ENCODE measurements around the gene LRRC3C.

Gene LRRC3C

DNA sequence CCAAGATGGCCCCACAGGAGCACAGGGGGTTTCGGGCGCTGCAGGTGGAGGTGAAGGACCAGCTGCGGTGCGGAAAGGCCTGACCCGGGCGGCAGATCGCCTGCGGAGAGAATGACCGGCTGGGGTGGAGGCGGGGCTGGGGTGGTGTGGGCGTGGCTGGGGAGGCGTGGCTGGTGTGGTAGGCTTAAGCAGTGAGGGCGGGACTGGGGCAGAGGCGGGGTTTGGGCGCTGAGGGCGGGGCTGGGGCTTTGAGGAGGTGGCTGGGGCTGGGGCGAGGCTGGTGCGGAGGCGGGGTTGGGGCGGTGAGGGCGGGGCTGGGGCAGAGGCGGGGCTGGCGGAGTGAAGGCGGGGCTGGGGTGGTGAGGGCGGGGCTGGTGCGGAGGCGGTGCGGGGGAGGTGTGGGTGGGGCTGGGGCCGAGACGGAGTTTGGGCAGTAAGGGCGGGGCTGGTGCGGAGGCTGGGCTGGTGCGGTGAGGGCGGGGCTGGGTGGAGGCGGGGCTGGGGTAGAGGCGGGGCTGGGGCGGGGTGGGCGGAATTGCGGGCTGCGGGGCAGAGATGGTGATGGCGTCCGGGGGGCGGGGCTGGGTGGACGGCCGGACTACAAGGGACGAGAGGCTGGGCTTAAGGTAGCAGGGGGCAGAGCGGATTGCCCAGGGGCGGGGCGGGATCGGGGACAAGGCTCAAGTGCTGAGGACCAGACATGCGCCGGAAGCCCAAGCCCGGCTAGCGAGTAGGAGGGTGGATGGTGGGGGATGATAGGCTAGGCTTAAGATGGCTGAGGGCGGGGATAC is 25.3 kb downstream of the LRRC3C start:
- POLR2A ChIA-PET, result interaction anchor here (1.1 kb wide), 1 partner anchor 315 kb away, joined by 3 read pairs; no protein-coding TSS in a partner anchor
- CTCF ChIA-PET, result interaction anchor here (1.1 to 4.2 kb wide), 4 partner anchors 13 to 160 kb away, joined by 3 to 16 read pairs (median 4); partner anchors contain the start of gene PSMD3
- TF ChIP-seq, protein P1, sequence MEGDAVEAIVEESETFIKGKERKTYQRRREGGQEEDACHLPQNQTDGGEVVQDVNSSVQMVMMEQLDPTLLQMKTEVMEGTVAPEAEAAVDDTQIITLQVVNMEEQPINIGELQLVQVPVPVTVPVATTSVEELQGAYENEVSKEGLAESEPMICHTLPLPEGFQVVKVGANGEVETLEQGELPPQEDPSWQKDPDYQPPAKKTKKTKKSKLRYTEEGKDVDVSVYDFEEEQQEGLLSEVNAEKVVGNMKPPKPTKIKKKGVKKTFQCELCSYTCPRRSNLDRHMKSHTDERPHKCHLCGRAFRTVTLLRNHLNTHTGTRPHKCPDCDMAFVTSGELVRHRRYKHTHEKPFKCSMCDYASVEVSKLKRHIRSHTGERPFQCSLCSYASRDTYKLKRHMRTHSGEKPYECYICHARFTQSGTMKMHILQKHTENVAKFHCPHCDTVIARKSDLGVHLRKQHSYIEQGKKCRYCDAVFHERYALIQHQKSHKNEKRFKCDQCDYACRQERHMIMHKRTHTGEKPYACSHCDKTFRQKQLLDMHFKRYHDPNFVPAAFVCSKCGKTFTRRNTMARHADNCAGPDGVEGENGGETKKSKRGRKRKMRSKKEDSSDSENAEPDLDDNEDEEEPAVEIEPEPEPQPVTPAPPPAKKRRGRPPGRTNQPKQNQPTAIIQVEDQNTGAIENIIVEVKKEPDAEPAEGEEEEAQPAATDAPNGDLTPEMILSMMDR (IDR thresholded peaks at IDR 0.05; ENCODE audit: control extremely low read depth, extremely low read depth, low read depth, missing control alignments), result no peak
- peak; percentile 98 for DNase-seq (ENCODE audit: extremely low spot score)

- ChIA-PET CTCF (interaction anchor here (1.1 to 4.2 kb wide), 3 partner anchors 13 to 159 kb away, joined by 3 to 16 read pairs (median 6); partner anchors contain the start of gene PSMD3), POLR2A (interaction anchor here (1.1 kb wide), 1 partner anchor 316 kb away, joined by 3 read pairs; no protein-coding TSS in a partner anchor)
- DNase-seq (ENCODE audit: extremely low spot score), result no peak
- TF ChIP-seq, protein P1 (IDR thresholded peaks at IDR 0.05; ENCODE audit: control extremely low read depth, extremely low read depth, low read depth, missing control alignments), result no peak
Measured at GRCh38 chr17:39953471-39953888, 25.9 kb downstream of the LRRC3C start.

GRCh38 chr17:39954876-39955275 is 27.3 kb downstream of the LRRC3C start:
- CTCF ChIA-PET, result interaction anchor here (0.6 to 4.2 kb wide), 6 partner anchors 9 to 333 kb away, joined by 3 to 16 read pairs (median 4); partner anchors contain the start of gene PSMD3
- TF ChIP-seq, protein P1 (IDR thresholded peaks at IDR 0.05; ENCODE audit: control extremely low read depth, extremely low read depth, low read depth, missing control alignments), result no peak
- no peak for DNase-seq (ENCODE audit: extremely low spot score)
- POLR2A ChIA-PET, result no interaction called here

GRCh38 chr17:39955726-39956225 is 28.2 kb downstream of the LRRC3C start:
- TF ChIP-seq, protein P1 (IDR thresholded peaks at IDR 0.05; ENCODE audit: control extremely low read depth, extremely low read depth, low read depth, missing control alignments), result no peak
- ChIA-PET CTCF (interaction anchor here (0.9 to 4.2 kb wide), 7 partner anchors 8 to 334 kb away, joined by 3 to 42 read pairs (median 6); partner anchors contain the start of gene PSMD3), POLR2A (no interaction called here)
- DNase-seq (ENCODE audit: extremely low spot score), result no peak

DNA sequence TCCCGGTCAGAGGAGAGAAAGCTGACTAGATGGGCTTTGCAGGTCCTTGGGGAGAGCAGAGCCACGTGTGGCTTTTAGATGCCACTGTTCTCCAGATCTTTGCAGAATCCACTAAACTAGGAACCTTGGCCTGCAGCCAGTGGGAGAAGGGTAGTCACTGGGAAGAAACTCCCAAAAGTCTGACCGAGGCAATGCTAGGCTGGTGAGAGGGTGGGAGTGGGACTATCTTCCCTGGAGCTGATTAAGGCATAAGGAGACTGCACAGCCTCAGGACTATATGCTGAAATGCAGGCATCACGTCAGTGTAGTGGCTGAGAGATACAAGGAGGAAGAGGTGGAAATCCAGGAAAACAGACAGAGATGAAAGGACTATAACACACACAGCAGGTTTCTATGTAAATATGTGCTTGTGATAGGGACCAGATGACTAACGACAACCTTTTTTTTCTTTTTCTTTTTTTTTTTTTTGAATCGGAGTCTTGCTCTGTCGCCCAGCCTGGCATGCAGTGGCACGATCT is 33.1 kb downstream of the LRRC3C start:
- ChIA-PET POLR2A (no interaction called here), CTCF (interaction anchor here (2.7 to 4.0 kb wide), 3 partner anchors 13 to 67 kb away, joined by 14 to 28 read pairs (median 22); partner anchors contain the start of gene PSMD3)
- no peak for DNase-seq (ENCODE audit: extremely low spot score)
- TF ChIP-seq, protein P1 (IDR thresholded peaks at IDR 0.05; ENCODE audit: control extremely low read depth, extremely low read depth, low read depth, missing control alignments), result no peak

GRCh38 chr17:39962642-39963220 is 35.2 kb downstream of the LRRC3C start, which contains the start of gene GSDMA:
GSDMA (plus strand) TSS chr17:39963004; CDS start chr17:39965688, 2,684 bp downstream.
- POLR2A ChIA-PET, result no interaction called here
- TF ChIP-seq, protein P1 (IDR thresholded peaks at IDR 0.05; ENCODE audit: control extremely low read depth, extremely low read depth, low read depth, missing control alignments), result no peak
- DNase-seq (ENCODE audit: extremely low spot score), result no peak
- CTCF ChIA-PET, result interaction anchor here (3.3 kb wide), 1 partner anchor 17 kb away, joined by 22 read pairs; the partner anchor contains the start of gene PSMD3

All from GM10248 (cell line).